ENCODE measurements around the gene KCNJ18.
"Not testable (repeated sequence)": the region's sequence is repeated elsewhere in the genome, so short reads cannot be mapped to it uniquely, and the experiment has no call there.

KCNJ18 gene

DNA sequence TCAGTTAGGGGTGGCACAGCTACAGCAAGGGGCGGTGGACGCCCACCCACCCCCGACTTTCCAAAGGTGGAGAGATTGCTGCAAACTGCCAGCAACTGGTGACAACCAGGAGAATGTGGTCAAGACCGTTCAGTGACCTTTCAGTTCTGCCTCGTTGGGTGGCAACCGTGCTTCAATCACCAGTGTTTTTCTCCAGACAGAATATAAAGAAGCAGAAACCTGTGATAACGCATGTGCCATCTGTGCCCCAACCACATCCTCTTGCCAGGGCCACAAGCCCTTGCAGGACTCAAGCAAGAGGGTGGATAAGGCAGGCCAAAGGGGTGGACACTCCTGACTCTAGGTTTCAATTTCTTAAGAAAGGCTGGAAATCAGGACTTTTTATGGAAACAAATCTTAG is 47.2 kb downstream of the KCNJ18 start:
- H3K4me3 Mint-ChIP-seq; H3K36me3 Mint-ChIP-seq (ENCODE audit: low read depth); H3K27ac Mint-ChIP-seq; H3K9me3 Mint-ChIP-seq; H3K4me1 Mint-ChIP-seq (ENCODE audit: low read depth); H3K27me3 Mint-ChIP-seq; DNase-seq: not testable (repeated sequence)

DNA sequence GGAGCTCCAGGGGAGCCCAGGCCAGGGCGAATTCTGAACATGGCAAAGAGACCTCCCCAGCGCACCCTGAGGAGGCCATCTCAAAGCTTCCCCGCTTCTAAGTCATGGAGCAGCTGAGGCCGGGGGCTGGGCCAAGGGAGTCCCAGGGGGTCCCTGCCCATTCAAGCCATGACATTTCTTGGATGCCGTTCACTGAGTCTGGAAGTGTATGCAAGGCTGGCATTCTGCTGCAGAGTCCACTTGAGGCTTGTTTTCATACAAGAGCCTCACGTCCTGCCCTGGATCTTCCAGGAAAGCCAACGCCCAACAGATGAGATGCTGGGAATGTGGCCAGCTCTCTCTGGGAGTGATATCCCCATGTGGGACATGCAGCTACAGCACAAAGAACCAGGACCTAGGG is 48.5 kb downstream of the KCNJ18 start:
- DNase-seq; H3K9me3 Mint-ChIP-seq; H3K27me3 Mint-ChIP-seq; H3K4me1 Mint-ChIP-seq (ENCODE audit: low read depth); H3K27ac Mint-ChIP-seq; H3K36me3 Mint-ChIP-seq (ENCODE audit: low read depth); H3K4me3 Mint-ChIP-seq: not testable (repeated sequence)

DNA sequence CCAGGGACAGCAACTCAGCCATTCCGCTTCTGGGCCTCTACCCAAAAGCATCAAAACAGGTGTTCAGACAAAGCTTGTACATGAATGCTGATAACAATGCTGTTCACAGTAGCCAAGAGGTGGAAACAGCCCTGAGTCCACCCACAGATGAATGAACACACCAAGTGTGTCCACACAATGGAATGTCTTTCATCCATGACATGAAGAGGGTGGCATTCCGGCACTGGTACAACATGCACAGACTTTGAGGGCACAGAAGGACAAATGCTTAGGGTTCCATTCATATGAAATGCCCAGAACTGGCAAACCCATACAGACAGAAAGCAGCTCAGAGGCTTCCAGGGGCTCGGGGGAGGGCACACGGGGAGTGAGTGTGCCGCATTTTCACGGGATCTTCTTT is 49.2 kb downstream of the KCNJ18 start:
- H3K27ac Mint-ChIP-seq; DNase-seq; H3K36me3 Mint-ChIP-seq (ENCODE audit: low read depth); H3K9me3 Mint-ChIP-seq; H3K4me3 Mint-ChIP-seq; H3K27me3 Mint-ChIP-seq; H3K4me1 Mint-ChIP-seq (ENCODE audit: low read depth): not testable (repeated sequence)

DNA sequence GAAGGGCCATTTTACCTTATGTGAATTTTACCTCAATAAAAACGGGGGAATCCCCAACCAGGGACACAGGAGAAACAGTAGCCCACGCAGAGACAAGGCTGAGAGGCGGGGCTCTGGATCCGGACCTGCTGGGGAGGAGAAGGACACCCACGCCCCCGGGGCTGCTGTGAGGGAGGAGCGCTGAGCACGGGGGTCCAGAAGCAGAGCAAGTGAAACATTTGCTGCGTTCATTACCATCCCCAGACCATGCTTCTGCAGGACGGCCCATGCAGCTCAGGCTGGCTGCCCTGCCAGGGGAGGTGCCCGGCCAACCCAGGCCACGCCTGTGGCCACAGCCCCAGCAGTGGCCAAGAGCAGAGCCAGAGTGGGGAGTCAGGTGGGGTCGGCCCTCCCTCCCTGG is 50.0 kb downstream of the KCNJ18 start:
- Mint-ChIP-seq H3K36me3 (ENCODE audit: low read depth) (no peaks in the 10 kb centered on the region), H3K27me3 (no peaks in the 10 kb centered on the region), H3K4me3 (no peak overlapping the region), H3K27ac (no peak overlapping the region), H3K4me1 (ENCODE audit: low read depth) (no peaks in the 10 kb centered on the region), H3K9me3 (no peaks in the 10 kb centered on the region)
- no peak for DNase-seq

DNA sequence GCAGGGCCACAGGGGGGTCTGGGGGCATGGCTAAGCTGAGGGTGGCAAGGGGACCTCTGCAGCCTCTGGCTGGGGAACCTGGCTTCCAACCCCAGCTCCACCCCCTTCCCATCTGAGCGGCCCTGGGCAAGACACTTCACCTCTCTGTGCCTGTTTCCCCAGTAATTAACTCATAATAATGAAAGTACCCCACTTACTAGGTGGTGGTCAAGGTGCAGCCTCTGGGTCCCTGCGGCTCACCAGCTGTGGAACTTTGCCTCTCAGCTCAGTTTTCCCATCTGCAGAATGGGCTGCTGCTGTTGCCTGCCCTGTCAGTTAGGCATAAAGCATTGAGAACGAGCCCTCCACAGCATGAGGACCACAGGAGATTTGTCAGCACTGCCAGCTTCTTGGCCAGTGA is 51.8 kb downstream of the KCNJ18 start:
- H3K4me1 Mint-ChIP-seq (ENCODE audit: low read depth); H3K27me3 Mint-ChIP-seq; H3K36me3 Mint-ChIP-seq (ENCODE audit: low read depth); H3K9me3 Mint-ChIP-seq; H3K4me3 Mint-ChIP-seq; DNase-seq; H3K27ac Mint-ChIP-seq: not testable (repeated sequence)

DNA sequence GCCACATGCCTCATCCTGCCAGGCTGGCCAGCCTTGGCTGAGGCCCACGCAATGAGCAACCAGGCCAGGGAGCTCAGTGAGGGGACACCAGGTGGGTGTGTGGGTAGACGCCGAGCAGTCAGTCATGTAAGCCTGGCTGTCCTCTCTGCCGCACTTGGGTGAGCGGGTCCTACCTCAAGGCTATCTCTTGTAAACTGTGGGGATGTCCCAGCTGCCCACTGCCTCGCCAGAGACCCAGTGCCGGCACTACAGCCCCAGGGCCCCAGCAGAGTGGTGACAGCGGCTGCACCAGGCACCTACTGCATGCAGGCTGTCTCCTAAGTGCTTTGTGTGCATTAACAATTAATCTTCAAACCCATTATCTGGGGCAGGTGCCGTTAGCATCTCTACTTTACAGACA is 52.3 kb downstream of the KCNJ18 start:
- not testable (repeated sequence) for H3K4me1 Mint-ChIP-seq (ENCODE audit: low read depth); H3K27ac Mint-ChIP-seq; H3K36me3 Mint-ChIP-seq (ENCODE audit: low read depth); DNase-seq; H3K4me3 Mint-ChIP-seq; H3K9me3 Mint-ChIP-seq; H3K27me3 Mint-ChIP-seq

DNA sequence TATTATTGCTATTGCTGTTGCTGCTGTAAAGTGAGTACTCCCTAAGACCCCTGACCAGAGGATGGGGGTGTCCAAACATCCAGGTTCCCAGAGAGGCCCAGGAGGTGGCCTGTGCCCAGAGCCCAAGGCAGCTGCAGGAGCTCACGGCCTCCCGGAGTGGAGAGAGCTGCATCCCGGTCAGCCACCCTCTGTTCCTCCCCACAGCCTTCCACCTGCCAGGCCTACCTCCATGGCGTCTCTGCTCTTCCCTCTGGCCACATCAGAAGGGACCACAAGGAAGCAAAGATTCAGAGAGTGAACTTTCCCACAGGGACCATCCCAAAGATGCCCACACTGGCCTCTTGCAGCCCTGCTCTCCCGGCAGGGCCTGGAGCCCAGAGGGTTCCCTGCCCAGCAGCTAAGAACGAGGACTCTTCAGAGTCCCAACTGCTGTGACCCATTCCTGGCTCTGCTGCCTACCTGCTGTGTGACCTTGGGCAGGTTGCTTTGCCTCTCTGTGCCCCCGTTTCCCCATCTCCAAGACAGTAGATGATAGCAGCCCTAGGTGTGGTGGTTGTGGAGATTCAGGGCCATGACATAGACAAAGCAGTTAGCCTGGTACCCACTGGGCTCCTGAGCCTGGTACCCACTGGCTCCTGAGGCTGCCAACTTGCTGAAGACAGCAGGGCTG is 53.2 kb downstream of the KCNJ18 start:
- H3K4me3 Mint-ChIP-seq; H3K27me3 Mint-ChIP-seq; DNase-seq; H3K4me1 Mint-ChIP-seq (ENCODE audit: low read depth); H3K9me3 Mint-ChIP-seq; H3K36me3 Mint-ChIP-seq (ENCODE audit: low read depth); H3K27ac Mint-ChIP-seq: not testable (repeated sequence)

DNA sequence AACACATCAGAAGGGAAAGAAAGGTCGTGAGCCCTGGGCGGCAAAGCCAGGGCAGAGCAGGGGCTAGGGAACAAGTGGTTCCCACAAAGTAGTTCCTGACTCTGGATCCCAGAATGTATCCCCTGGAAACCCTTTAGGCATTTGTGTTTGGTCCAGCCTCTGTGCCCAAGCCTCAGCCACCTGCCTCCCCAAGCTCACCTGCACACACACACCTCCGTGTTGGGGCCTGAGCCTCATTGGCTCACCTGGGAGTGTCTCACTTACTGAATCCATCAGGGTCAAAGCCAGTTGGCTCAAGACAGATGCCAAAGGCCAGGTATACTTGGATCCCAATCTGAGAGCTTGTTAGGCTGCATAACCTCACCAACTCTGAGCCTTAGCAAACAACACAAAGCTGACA is 54.1 kb downstream of the KCNJ18 start:
- H3K36me3 Mint-ChIP-seq (ENCODE audit: low read depth); H3K4me3 Mint-ChIP-seq; H3K9me3 Mint-ChIP-seq; DNase-seq; H3K27me3 Mint-ChIP-seq; H3K27ac Mint-ChIP-seq; H3K4me1 Mint-ChIP-seq (ENCODE audit: low read depth): not testable (repeated sequence)

DNA sequence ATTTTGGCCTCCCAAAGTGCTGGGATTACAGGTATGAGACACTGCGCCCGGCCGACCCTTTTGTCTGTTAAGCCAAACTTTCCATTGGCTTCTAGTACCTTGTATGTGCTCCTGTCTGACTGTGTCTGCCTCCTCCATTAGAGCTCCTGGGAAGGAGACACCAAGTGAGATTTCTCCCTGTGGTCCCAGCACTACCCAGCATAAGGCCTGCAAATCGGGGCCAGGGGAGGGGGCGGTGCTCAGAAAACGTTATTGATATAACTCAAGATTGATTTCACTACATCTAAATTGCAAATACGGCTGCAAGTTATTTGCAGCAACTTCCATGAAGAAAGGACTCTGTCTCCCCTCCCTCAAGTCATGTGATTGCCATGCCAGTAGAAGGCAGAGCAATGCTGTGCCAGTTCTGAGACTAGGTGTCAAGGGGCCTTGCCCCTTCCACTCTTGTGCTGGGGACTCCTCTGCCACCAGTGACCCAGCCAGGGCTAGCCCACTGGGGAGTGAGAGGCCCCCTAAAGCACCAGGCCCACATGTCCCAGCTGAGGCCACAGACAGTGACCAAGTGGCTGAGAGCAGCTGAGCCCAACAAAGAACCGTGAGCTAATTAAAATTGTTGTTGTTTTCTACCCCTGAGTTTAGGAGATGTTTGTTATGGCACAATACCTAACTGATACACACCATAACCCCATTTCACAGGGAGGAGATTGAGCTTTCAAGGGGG is 55.0 kb downstream of the KCNJ18 start:
- not testable (repeated sequence) for H3K4me1 Mint-ChIP-seq (ENCODE audit: low read depth); H3K36me3 Mint-ChIP-seq (ENCODE audit: low read depth); H3K27ac Mint-ChIP-seq; H3K27me3 Mint-ChIP-seq; DNase-seq; H3K4me3 Mint-ChIP-seq; H3K9me3 Mint-ChIP-seq

DNA sequence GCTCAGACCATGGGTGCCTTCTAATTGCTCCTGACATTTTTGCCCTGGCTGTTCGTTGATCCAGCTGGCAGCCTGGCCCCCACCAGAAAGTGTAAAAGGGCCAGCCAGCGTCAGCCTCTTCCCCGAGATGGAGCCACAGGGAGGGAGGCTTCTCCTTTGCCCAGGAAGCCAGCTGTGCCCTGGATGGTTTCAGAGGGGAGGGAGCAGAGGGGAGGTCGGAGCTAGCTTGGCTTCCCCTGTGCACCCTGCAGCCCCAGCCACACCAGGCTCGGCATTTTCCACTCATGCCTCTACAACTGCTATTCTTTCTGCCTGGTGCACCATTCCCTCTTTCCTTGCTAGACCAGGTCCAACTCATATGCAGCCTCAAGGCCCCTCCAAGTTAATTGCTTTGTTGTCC is 56.4 kb downstream of the KCNJ18 start:
- H3K27ac Mint-ChIP-seq, result not testable (repeated sequence)

DNA sequence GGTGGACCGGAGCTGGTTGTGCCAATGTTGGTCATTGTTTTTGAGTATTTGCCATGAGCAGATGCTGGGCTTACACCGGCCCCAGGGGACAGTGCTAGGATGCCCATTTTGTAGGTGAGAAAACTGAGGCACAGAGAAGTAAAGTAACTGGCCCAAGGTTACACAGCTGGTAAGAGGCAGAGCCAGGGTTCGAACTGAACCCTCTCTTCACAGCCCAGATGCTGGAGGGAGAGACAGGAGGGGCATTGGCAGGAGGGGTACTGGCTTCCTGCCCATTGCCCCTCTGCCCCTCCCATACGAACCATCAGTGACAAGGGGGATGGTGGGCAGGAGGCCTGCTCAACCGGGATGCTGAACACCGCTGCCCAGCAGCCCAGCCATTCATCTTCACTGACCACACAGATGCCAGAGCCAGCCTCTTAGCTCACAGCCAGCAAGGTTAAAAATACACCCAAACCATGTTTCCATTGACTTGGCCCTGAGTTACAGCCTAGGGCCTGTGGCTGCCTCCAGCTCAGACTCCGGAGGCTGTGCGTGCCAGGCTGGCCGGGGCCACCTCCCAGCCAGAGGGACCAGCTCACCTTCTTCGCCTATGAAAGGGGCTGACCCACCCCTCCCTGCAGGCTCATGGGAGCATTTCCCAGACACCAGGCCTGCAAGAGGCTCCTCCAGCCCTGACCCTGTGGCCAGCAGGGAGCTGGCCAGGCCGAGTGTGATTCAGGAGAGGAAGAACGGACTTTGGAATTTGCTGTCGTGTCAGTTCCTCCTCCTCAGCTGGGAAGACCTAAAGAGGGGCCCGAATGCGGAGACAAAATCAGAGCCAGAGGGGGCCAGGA is 57.6 kb downstream of the KCNJ18 start:
- not testable (repeated sequence) for DNase-seq; H3K36me3 Mint-ChIP-seq (ENCODE audit: low read depth); H3K4me3 Mint-ChIP-seq; H3K27ac Mint-ChIP-seq; H3K27me3 Mint-ChIP-seq; H3K9me3 Mint-ChIP-seq; H3K4me1 Mint-ChIP-seq (ENCODE audit: low read depth)

More for the DNA sequence above, 56.4 kb downstream of the KCNJ18 start:
- not testable (repeated sequence) for H3K9me3 Mint-ChIP-seq; H3K27me3 Mint-ChIP-seq; DNase-seq; H3K4me3 Mint-ChIP-seq; H3K36me3 Mint-ChIP-seq (ENCODE audit: low read depth); H3K4me1 Mint-ChIP-seq (ENCODE audit: low read depth)

DNA sequence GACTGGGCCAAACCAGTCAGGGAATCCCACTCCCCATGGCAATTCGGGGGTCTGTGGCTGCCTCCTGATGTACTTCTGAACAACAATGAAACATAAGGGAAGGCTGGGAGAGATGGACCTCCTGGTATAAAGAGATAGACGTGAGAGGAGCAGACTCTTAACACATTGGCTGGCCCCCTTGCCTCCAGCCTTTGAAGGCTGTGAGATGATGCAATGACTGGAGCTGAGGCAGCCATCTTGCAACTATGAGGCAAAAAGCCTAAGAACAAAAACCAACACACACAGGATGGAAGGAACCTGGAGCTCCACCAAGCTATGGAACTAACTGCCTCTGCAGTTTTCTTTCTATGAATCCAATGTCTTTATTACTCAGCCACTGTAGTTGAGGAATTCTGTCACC is 58.8 kb downstream of the KCNJ18 start:
- H3K27me3 Mint-ChIP-seq; H3K4me1 Mint-ChIP-seq (ENCODE audit: low read depth); H3K36me3 Mint-ChIP-seq (ENCODE audit: low read depth); H3K4me3 Mint-ChIP-seq; DNase-seq; H3K27ac Mint-ChIP-seq: not testable (repeated sequence)
- peaks cover 11% of the 10 kb centered on the region for H3K9me3 Mint-ChIP-seq

Measured in activated T-cell treated with anti-CD3 and anti-CD28 coated beads, Interleukin-2, amount 50 U/mL, for 24 hours (primary cell).